OCI-LY7 (cell line): ENCODE measurements around the gene CRCP. TPM values are rescaled to one million over a fixed set of nuclear protein-coding genes. Genes with fewer than 3 reads are reported as not detected.

Experiments used
- BruUV-seq: library from RNA; stranded (reverse); fragments of 400-500 nt; replicated peaks from 2 replicates; lab custom pipeline; 2021; lab: Mats Ljungman, UMichigan
- CTCF ChIA-PET: fragments of 300-600 bp; sonication (Branson Sonifier 250); formaldehyde crosslinking; loops from one replicate; lab custom pipeline; 2022; ENCODE audit warnings: antibody characterized with exemption; ENCODE audit not compliant: unreplicated experiment; lab: Charles Lee
- POLR2A ChIA-PET: fragments of 300-600 bp; sonication (Branson Sonifier 250); formaldehyde crosslinking; loops from one replicate; lab custom pipeline; 2022; ENCODE audit warnings: antibody characterized with exemption; lab: Charles Lee
- DNase-seq: peaks from one replicate; pipeline ENCODE4 v3.0.0-alpha.2; 2015; ENCODE audit warnings: low spot score
- H2AFZ ChIP-seq: fragments of 200-600 bp; sonication (generic), shearing (Covaris generic); 2 replicates; pipeline ENCODE4 v1.6.1; 2014; ENCODE audit warnings: mild to moderate bottlenecking, antibody characterized with exemption, low read length, moderate library complexity
- H3K27ac ChIP-seq: fragments of 200-600 bp; sonication (generic); 2 replicates; pipeline ENCODE4 v1.5.1; 2014; ENCODE audit warnings: mixed run types, low read depth, mild to moderate bottlenecking, moderate library complexity, low read length, inconsistent platforms; ENCODE audit not compliant: poor library complexity, severe bottlenecking
- H3K36me3 ChIP-seq: fragments of 200-600 bp; sonication (generic); 2 replicates; pipeline ENCODE4 v1.6.1; 2014; ENCODE audit warnings: mild to moderate bottlenecking, antibody characterized with exemption, low read length, moderate library complexity, mixed read lengths; ENCODE audit not compliant: insufficient read depth
- H3K4me1 ChIP-seq: fragments of 200-600 bp; sonication (generic); 2 replicates; pipeline ENCODE4 v1.5.1; 2014; ENCODE audit warnings: mild to moderate bottlenecking, low read length; ENCODE audit not compliant: insufficient read depth, poor library complexity, severe bottlenecking
- H3K4me2 ChIP-seq: fragments of 200-600 bp; sonication (generic); 2 replicates; pipeline ENCODE4 v1.6.1; 2014; ENCODE audit warnings: mild to moderate bottlenecking, low read length
- H3K4me3 ChIP-seq: fragments of 200-600 bp; sonication (generic); 2 replicates; pipeline ENCODE4 v1.5.1; 2014; ENCODE audit warnings: mild to moderate bottlenecking, low read depth, low read length; ENCODE audit not compliant: poor library complexity, severe bottlenecking
- H3K79me2 ChIP-seq: fragments of 200-600 bp; sonication (generic); 2 replicates; pipeline ENCODE4 v1.6.1; 2016; ENCODE audit warnings: low read depth, mild to moderate bottlenecking, low read length, moderate library complexity, mixed read lengths; ENCODE audit not compliant: insufficient read depth
- H3K9me2 ChIP-seq: fragments of 200-600 bp; sonication (generic); 2 replicates; pipeline ENCODE4 v1.6.1; 2016; ENCODE audit warnings: mild to moderate bottlenecking, low read length, mixed read lengths; ENCODE audit not compliant: insufficient read depth
- H3K9me3 ChIP-seq: fragments of 200-600 bp; sonication (generic); 2 replicates; pipeline ENCODE4 v1.6.1; 2014; ENCODE audit warnings: mild to moderate bottlenecking, mixed run types, low read length, mixed read lengths
- H4K20me1 ChIP-seq: fragments of 200-600 bp; sonication (generic); 2 replicates; pipeline ENCODE4 v1.6.1; 2014; ENCODE audit warnings: mild to moderate bottlenecking, antibody characterized with exemption, low read length, moderate library complexity, mixed read lengths; ENCODE audit not compliant: insufficient read depth
- CTCF ChIP-seq: fragments of 200-600 bp; sonication (generic); conservative IDR thresholded peaks from 2 replicates; pipeline ENCODE4 v1.5.1; 2014; ENCODE audit warnings: mild to moderate bottlenecking, antibody characterized with exemption, low read length, moderate library complexity, mixed read lengths
- EZH2phosphoT487 ChIP-seq: fragments of 200-600 bp; sonication (generic); IDR thresholded peaks from 2 replicates; pipeline ENCODE4 v1.6.1; 2018; ENCODE audit warnings: low read depth, borderline replicate concordance, mild to moderate bottlenecking, mixed run types, antibody characterized with exemption, low read length, moderate library complexity, mixed read lengths
- intact Hi-C: fragments of 100-400 bp; cut with micrococcal nuclease; formaldehyde crosslinking; loops from one replicate; pipeline ENCODE4 v1.10.0; 2022; ENCODE audit not compliant: unreplicated experiment
- total RNA-seq, 2 experiments: library from RNA; depleted of rRNA in 1 of 2; stranded (reverse); fragments of >200 nt in 1 of 2; shearing (Covaris generic) in 1 of 2; gene quantifications; 2 replicates each; pipeline ENCODE4 v1.2.3, GENCODE V29; 2014 to 2022

CRCP gene
- total RNA-seq, 2 experiments from 2014 or later: 25.1 to 28.3 TPM

DNA sequence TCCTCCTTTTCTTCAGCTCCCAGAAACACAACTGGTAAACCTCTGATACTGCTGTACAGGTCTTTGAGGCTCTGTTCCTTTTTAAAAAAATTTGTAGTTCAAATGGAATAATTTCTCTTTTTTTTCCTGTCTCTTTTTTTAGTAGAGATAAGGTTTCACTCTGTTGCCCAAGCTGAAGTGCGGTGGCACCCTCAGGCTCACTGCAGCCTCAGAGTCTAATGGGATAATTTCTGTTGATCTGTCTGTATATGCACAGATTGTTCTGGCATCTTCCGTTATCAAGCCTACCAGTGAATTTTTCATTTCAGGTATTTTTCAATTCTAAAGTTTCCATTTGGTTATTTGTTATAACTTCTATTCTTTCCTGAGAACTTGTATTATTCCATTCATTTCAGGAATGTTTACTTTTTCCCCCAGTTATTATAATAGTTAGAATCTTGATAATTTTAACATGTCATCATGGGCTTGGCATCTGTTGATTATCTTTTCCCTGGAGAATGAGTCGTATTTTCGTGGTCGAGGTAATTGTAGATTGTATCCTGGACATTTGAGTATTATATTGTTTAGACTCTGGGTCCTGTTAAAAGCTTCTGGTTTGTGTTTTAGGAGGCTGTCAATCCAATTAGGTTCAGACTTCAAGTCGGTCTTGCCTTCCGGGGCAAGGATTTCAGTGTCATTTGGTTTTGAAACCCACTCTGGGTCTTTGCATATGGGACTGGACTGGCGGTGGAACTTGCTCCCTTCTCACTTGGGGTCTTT lies 24.5 kb downstream of the CRCP start:
- no peak for TF ChIP-seq EZH2phosphoT487
- TF ChIP-seq CTCF: no peak
- ChIA-PET CTCF (interaction anchor here (0.5 kb wide), 1 partner anchor 55 kb away, joined by 3 read pairs; no protein-coding TSS in a partner anchor), POLR2A (interaction anchor here (0.6 kb wide), 1 partner anchor 97 kb away, joined by 3 read pairs; no protein-coding TSS in a partner anchor)
- Histone ChIP-seq H2AFZ (no peak overlapping the region), H3K36me3 (peaks cover 94% of the 10 kb centered on the region), H3K4me3 (no peak overlapping the region), H3K4me1 (no peaks in the 10 kb centered on the region), H3K27ac (no peak overlapping the region), H3K4me2 (no peak overlapping the region), H3K9me2 (no peaks in the 10 kb centered on the region), H4K20me1 (no peaks in the 10 kb centered on the region; the same call in 1 of the 2 replicates), H3K9me3 (no peaks in the 10 kb centered on the region), H3K79me2 (peaks cover 7% of the 10 kb centered on the region; the same call in 1 of the 2 replicates)
- no TSS peak for BruUV-seq
- DNase-seq: no peak
- intact Hi-C loops: no loop called here

- H3K79me2 ChIP-seq: peaks cover 7% of the 10 kb centered on the region; the same call in 1 of the 2 replicates
- no TSS peak for BruUV-seq
- POLR2A ChIA-PET: interaction anchor here (0.6 kb wide), 1 partner anchor 159 kb away, joined by 3 read pairs; no protein-coding TSS in a partner anchor
Measured at GRCh38 chr7:66140924-66141323, 26.3 kb downstream of the CRCP start.

More at GRCh38 chr7:66140924-66141323, 26.3 kb downstream of the CRCP start:
- intact Hi-C loops: no loop called here
- Histone ChIP-seq H3K27ac (no peak overlapping the region), H3K36me3 (peaks cover 94% of the 10 kb centered on the region), H3K9me2 (no peaks in the 10 kb centered on the region), H4K20me1 (no peaks in the 10 kb centered on the region; the same call in 1 of the 2 replicates), H3K4me1 (no peaks in the 10 kb centered on the region), H3K4me2 (no peak overlapping the region), H3K4me3 (no peak overlapping the region), H3K9me3 (no peaks in the 10 kb centered on the region), H2AFZ (no peak overlapping the region)
- 0 out of 2 replicates have a peak, but pooled peaks have one; percentile 36 for TF ChIP-seq CTCF
- TF ChIP-seq EZH2phosphoT487: no peak
- DNase-seq: no peak
- CTCF ChIA-PET: no interaction called here
